Hepatic stellate cell (primary cell): Measurements from ENCODE around the gene CELF2.

Source experiments
- DNase-seq: peaks from one replicate; pipeline ENCODE4 v3.0.0; 2011; ENCODE audit warnings: low spot score

The CELF2 gene

DNA sequence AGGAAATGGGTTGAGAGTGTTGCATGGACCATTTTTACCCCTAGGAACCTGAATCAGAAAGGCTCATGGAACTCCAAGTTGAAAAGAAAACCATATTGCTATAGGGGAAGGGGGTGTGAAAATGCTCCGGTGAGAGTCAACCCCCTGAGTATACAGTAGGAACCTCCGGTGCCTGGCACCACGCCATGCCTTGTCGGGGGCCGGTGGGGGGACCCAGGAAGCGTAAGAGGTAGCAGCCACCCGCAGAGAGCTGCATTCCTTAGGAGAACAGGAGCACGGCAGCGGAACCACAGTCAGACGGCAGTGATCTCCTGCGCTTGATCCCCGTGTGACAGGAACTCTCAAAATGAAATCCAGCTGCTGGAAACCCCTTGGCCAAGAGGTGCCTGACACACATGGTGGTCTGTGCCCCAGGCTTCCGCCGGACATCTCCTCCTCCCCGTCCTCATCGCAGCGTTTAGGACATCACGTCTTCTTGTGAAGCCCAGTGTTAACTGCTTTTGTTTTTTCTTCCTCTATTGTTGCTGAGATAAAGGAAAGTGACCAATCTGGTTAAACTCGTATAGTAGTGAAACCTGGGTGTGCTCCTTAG lies 186.8 kb downstream of the CELF2 start:
- no peak for DNase-seq

DNA sequence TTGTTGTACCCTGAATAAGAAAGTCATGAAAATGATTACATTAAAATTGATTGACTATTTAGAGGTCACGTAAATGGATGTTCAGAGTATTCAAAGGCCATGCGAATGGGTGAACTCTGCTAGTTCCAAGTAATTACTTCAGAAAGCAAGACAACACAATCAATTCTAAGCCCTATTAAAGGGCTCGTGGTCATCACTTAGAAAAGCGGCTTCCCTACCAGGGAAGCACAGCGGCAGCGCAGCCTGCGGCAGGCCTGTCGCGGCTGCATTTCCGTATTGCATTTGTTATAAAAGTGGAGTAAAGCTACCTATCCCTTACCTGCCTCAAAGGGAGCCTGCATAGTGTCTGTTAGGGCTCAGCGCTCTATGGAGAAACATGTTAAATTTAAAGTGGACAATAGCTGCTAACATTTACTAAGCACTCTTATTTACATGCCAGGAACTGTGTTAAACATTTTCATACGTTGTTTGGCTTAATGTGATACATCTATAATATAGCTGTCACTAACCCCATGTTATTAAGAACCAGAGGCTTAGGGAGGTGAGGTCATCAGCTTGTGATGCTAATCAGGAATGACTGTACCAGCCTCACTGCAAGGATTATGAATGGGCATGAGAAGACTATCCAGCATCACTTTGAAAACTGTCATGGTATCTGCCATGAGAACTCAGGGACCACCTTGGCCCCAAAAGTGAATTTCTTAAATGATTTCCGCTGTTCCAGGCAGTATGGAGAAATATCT lies 187.5 kb downstream of the CELF2 start:
- no peak for DNase-seq

DNA sequence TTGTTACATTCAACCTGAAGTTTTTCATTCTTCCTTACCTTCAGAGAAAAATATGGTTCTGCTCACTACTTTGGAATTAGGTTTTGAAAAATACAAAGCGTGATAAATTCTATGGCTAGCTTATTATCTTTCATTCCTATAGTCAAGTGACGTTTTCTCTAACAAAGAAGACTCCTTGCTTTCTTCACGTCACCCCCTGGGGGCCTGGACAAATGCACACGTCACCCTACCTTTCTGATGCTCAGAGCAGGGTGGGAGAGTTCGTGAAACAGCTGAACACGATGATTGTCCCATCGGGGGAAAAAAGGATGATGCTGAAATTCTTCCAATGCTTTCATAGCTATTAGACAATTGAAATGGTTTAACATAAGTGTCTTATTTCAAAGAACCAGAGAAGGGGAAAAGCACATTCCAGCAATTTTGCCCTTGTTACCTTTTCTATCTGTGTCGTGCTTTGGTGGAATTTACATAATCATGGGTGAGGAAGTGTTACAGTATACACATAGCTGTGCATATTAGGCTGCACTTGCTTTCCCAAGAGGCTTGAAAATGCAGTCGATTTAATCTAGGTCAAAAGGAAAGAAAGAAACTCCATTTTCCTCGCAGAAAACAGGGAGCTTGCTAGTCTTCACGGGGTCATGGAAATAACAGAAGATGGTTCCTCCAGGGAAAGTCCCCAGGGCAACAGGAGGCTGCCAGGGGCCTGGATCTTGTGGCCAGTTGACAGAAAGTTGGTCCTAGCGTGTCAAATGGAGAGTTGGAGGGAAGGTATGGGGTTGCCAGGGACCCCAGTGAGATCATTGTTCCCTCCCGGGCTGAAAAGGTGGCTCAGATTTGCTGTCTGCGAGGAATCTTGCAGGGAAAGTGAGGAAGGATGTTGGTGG lies 189.2 kb downstream of the CELF2 start:
- no peak for DNase-seq

DNA sequence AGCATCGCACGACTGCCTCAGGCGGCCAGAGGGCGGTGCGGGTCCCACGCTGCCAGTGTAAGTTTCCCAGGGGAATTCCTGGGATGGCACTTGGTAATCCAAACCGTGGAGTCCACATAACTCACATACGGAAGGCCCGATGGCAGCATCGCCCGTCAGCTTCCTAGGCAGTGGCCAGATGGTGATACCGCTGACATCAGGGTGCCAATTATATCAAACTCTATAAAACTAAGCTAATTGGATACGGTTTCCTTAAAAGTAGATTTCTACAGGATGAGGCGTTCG lies 189.8 kb downstream of the CELF2 start:
- DNase-seq: no peak

DNA sequence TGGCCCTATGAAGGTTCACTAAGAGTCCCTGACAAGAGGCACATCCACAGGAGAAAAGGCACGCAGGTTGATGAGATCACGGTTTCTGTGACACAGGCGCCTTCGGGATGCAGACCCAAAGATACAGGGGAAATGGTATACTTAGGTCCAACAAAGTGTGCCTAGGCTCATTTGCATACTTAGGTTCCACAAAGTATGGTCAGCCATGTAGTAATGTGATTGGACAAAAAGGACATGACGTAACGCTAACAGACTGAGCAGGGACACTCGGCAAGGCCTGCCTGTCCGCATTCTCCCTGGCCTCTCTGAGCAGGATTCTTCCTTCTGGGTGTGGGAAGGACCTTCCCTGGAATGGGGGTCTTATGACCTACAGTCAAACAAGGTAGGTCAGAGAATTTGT lies 190.6 kb downstream of the CELF2 start:
- DNase-seq: no peak

DNA sequence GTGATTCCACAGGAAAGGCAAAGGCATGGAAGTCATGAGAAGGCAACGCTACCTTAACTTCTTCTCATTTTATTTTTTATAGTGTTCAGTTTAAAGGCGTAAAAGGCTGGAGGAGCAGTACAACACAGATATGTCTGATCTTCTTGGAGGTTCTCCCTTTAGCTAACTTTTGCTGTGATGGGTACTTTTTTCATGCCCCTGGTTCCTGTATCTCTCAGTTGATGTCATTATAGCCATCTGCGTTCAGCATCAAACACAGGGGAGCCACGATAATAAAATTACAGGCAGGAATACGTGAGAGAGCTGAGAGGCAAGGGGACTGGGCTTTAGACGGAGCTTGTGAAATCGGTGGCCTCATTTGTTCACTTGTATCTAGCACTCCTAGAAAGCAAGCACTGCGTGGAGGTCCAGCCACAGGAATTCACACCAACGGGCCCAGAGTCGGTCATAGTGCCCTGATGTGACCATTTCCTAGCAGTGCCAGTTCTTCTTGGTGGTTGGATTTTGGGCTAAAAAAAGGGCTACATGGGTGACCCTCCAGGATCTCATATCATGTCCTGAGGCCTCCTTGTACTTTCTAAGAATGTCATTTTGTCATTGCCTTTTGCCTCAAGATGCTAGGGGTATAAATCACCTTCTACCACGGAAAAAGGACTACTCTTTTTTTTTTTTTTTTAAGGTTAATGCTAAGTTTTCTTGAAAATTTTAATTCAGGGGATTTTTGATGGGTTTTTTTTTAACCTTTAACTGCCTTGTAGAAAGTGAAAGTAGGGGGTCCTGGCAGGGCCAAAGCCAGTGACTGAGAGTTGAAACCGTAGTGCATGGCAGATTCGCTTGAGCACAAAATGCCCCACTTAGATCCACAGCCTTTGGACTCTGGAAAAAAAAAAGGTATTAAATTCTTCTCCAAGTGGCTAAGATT lies 191.5 kb downstream of the CELF2 start:
- DNase-seq: no peak

DNA sequence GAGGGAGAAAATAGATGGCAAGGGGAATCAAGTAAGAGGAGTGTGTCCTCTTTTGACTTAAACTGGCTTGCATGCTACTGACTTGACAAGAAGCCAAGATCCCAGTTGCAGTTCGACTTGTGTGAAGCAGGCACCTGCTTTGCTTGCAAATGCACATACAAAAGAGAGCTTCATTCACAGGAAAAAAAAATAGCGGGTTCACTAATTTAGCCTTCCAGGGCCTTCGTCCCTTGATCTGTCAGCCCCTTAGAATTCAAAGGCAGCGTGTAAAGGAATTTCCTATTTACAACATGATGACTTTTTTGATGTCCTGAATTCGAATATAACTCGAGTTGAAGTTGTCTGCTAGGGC lies 192.1 kb downstream of the CELF2 start:
- no peak for DNase-seq

DNA sequence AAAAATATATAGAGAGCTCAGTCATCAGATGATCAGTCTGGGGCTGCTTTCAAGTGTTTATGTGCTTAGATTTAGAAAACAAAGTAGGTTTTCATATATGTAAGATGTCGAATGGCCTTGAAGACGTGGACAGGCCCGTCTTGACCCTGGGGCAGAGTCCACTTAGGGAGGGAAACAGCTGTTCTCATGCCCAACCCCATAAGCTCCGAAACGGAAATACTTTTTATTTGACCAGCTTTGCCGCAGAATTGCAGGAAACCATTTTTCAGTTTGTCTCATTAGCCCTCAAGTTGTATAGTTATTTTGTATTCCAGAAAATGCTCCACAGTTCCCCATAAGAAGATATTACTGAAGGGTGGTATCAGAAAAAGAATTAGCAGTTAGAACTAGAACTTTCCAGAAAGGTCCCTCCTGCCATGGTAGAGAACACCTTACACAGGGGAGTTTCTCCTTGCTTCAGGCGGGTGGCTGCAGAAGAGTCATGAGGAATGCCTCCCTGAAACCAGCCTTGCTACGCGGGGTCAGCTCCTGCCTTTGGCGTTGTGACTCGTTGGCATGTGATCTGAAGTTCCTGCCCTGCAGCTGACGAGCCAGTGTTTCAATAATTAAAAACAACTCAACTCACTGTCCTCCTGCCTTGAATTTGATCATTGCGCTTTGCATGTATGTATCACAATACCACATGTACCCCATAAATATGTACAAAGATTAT lies 192.7 kb downstream of the CELF2 start:
- DNase-seq: no peak

DNA sequence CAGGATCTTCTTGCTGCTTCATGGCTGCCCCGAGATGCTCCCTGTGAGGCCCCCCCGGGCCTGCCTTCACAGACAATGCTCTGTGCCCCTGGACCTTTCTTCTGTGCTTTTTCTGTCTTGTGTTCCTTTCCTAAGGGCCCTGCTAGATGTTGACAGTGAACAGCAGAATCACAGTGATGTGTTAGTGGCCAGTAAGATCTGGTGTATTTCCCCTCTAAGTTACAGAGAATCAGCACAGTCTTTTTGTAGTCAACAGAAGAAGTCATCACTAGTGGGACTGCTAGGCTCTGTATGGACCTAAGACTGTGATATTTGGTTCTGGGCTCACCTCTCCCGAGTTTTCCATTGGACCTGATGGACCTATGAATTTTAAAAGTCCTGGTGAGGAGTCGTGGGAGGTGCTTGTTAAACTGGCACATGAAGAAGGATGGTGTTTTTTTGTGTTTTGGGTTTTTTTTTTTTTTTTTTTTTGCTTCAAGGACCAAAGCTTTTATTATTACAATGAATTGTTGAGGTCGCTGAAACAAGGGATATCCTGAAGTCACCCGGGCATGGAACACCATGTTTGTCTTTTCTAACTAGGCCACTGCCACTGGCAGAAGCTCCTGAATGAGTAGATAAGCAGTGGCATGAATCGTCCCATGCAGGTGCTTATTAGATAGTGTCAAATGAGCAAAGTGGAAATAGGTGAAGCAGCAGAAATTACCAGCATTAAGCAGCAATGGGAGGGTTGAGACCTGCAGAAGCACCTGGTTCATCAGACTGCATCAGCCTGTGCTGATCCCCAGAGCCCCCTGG lies 194.8 kb downstream of the CELF2 start:
- DNase-seq: no peak

DNA sequence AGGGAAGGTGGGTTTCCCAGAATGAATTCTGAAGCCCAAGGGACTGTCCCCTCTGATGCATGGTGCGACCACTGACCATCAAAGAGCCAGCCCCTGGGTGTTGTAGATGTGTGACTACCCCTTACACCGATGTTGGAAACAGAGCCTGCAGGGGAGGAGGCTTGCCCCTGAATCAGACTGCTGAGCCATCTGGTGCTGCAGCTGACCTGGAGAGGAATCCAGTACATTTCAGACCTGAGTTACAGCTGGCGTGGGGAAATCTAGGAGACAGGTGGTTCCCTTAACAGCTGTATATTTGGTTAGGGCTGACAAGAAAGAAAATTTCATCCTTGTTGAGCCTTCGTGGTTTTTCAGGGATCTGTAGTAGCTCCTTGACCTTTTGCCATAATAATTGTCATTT lies 195.5 kb downstream of the CELF2 start:
- no peak for DNase-seq

DNA sequence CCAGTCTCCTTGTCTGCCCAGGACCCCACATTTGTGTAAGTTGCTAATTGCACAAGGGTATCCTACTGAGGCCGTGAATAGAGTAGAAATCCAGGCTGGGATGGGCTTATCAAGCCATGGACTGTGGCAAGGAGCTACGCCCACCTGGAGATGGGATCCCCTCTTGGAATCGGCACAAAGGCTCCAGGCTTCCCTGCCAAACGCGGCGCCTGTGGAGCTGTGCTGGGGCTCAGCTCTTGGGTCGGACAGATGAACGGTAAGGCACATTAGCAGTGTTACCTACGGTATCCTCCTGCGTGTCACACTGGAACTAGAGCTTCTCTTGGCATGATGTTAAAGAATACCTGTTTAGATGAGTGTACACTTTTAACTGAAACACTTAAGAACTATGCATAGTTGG lies 196.7 kb downstream of the CELF2 start:
- no peak for DNase-seq

DNA sequence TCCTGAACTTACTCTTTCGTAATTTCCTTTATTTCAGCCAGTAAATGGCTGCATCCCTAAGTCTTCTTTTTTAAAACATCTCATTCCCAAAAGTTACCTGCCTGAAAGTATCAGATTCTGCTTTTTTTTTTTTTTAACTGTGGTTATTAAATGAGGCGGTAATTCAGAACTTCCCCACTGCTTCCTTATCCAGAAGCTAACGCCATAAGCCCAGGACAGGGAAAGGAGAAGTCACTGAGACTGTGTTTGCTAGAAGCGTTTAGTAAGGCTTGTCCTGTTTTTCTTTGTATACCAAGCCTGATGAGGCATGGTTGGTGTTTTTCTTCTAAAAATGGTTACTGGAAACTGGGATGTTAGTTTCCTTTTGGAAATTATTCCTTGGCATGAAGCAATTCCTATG lies 197.8 kb downstream of the CELF2 start:
- no peak for DNase-seq

DNA sequence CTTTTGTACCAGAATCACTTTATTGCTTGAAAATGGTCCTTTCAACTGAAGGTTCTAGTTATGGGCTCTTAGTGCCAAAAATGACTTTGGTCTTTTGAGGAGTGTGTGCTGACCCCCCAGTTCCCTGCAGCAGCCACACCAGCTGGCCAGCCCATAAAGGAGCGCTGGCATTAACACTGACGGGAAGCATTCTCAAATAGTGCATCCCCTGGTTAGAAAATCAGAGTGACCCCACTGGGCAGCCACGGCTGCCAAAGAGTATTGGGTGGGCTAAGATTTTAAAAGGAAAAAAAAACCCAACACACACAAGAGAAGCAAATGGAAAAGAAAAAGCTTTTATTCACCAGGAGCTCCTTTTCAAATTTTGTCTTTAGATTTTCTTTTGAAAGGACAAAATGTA lies 199.8 kb downstream of the CELF2 start:
- no peak for DNase-seq

DNA sequence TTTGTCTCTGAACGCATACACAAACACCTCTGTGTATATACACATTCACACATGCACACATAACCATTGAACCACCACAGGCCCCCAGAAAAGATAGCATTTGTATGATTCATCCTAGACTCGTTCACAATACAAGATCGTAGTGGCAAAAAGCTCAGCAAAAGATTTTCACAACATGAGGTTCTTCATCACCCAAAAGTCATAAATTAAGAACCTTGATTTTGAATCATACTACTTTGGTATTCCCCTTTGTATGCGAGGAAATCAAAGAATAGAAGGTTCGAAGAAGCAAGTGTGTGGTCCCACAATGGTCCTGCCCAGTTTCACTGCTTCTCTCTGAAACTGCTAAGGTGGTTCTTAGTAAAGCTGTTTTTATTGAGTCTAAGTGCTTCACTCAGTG lies 200.7 kb downstream of the CELF2 start:
- no peak for DNase-seq

DNA sequence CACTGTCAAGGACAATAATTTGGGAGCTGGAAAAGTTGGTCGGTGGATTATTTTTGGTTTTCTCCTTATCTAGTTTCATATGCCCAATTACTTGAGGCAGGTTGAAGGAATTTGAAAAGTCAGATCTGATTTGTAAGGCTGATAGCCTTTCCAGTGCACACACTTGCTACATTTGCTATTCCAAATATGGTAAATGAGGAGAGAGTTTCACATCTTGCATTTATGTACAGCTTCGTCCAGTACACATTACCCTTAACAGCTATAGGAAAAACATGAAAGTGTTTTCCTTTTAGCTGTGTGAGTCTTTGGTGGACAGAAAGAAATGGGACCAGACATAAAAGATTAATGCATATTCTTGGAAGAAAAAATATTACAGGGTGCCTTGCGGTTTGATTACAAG lies 201.8 kb downstream of the CELF2 start:
- no peak for DNase-seq

DNA sequence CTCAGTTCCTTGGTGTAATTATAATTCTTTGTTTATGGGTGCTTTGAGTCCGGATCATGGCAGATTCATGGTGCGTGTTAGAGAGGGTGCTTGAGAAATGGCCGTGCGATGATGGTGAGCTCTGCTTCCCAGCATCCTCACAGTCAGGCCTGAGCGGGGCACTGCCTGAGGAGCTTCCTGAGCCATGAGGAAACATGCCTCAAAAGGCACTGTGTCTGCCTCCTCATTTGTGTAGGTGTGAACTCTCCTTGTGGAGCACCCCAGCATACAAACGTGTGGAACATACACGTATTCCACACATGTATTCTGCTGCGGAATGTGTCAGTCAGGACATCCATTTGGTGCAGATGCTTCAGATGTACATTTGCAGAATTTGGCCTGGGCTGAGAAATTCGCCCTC lies 205.4 kb downstream of the CELF2 start:
- no peak for DNase-seq

DNA sequence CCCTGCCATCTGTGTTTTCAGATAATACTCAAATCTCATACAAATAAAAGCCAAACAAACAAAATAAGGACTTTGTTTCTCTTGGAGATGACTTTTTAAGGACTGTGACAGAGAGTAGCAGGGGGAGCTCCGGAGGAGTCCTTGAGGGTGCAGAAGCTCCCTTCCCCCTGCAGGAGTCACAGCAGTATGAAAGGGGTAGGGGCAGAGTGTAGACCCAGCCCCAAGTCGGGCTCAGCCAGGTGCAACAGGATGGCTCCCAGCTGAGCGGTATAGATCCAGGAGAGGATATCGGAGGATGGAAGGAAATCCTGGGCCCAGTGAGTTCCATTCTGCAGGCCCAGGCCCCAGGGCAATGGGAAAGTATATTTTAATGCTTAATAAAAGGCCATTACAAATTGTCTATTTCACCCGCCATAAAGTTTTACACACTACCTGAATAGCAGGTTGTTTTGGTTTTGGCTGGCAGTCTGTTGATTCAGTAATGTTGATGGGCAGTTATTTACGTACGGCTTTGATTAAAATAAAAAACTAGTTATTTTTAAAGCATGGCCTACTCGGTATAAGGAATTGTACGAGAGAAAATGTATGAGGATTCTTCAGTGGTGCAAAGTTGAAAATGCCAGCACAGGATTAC lies 206.0 kb downstream of the CELF2 start:
- no peak for DNase-seq

DNA sequence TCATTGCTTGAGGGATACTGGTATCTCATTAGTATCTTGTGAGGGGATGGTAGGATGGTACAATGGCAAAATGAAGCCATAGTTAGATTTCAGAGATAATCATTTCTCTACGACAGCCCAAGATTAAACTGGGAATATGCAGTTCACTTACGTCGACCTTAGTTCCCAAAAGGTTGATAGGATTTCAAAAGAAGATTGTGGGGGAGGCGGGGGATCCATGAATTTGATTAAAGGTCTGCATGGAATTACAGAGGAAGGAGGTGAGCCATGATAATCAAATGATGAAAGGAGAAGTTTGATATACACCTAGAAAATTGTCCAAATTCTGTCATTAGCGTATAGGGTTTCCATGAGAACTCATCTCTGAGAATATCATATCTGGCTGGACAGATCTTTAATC lies 206.6 kb downstream of the CELF2 start:
- DNase-seq: no peak

DNA sequence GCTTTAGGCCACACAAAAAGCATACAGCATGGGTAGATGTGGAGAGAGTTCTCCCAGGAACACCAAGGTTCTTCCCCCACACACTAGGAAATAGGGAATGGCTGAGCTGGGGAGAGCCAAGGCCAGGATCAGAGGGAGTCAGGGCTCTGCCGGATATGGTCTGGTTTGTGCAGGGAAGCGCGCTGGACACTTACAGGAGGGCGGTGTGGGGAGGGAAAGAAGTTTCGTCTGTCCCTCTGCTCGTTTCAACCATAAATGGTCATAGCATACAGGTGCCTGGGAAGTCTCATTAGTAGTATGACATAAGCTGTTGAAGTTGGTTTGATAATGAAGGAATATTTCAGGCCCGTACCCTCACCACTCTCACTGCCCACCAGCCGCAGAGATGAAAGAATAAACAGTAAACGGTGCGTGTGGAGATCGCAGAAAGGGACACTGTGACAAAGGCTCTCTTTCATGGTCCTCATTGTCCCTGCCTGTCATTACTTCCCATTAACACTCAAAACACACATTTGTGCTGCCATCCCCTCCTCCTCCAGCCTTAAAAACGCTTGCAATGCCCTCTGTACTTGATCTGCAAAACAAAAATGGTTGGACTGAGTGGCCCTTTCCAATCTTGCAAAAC lies 207.2 kb downstream of the CELF2 start:
- no peak for DNase-seq

DNA sequence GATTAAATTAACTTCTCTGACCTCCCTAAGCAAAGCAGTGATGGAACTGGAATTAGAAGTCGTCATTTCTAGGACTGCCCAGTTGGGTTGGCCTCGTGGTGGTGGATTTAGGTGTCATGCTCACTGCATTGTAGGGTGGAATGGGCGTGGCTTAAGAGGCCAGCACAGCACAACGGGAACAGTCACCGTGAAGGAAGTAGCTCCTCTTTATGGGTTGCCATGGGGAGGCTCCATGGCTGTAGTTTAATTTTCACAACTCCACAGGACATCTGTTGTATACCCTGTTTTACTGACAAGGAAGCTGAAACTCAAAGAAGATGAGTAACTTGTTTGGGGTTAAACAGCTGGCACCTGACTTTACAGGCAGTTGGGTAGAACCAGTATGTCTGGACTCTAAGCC lies 208.3 kb downstream of the CELF2 start:
- DNase-seq: no peak
